Keratinocyte (primary cell): ENCODE measurements around the gene MACROH2A2. TPM values are rescaled to one million over a fixed set of nuclear protein-coding genes. Genes with fewer than 3 reads are reported as not detected.

ENCODE experiments used
- DNase-seq: peaks from one replicate; pipeline ENCODE4 v3.0.0-alpha.2; 2011; ENCODE audit warnings: low read depth, missing footprints, low spot score
- FAIRE-seq: peaks from 2 replicates; lab custom pipeline; 2011; peaks lifted over from hg19 to GRCh38; lab: Jason Lieb, UNC
- H2AFZ ChIP-seq: 2 replicates; pipeline ENCODE4 v1.6.0; 2012; ENCODE audit warnings: low read length, control low read depth, inconsistent platforms; ENCODE audit not compliant: control insufficient read depth
- H3K27ac ChIP-seq: 2 replicates; pipeline ENCODE4 v1.5.1; 2011; ENCODE audit warnings: low read length; ENCODE audit not compliant: control insufficient read depth, insufficient read depth
- H3K27me3 ChIP-seq: 3 replicates; pipeline ENCODE4 v1.6.0; 2011; ENCODE audit warnings: low read length; ENCODE audit not compliant: control insufficient read depth, insufficient read depth; ENCODE audit errors: extremely low read depth
- H3K36me3 ChIP-seq, 2 experiments: 2 replicates in 1 of 2; 3 replicates in 1 of 2; pipeline ENCODE4 v1.5.1; 2011; ENCODE audit warnings: low read length in 2 of 2, mild to moderate bottlenecking in 1 of 2; ENCODE audit not compliant: control insufficient read depth in 2 of 2, insufficient read depth in 2 of 2; ENCODE audit errors: extremely low read depth in 1 of 2
- H3K4me1 ChIP-seq: 3 replicates; pipeline ENCODE4 v1.5.1; 2011; ENCODE audit warnings: low read length; ENCODE audit not compliant: control insufficient read depth, insufficient read depth; ENCODE audit errors: extremely low read depth
- H3K4me2 ChIP-seq: 3 replicates; pipeline ENCODE4 v1.6.0; 2011; ENCODE audit warnings: low read depth, low read length; ENCODE audit not compliant: control insufficient read depth, insufficient read depth; ENCODE audit errors: extremely low read depth
- H3K4me3 ChIP-seq, 3 experiments: fragments of 200-600 bp in 1 of 3; sonication (generic) in 1 of 3; 2 replicates in 2 of 3; 3 replicates in 1 of 3; pipeline ENCODE4 v1.5.1; 2011 to 2016; ENCODE audit warnings: low read length in 3 of 3, mild to moderate bottlenecking in 3 of 3, control low read depth in 2 of 3, inconsistent platforms in 1 of 3, low read depth in 1 of 3, mixed read lengths in 1 of 3, mixed run types in 1 of 3, moderate library complexity in 1 of 3; ENCODE audit not compliant: control insufficient read depth in 2 of 3, insufficient read depth in 2 of 3; ENCODE audit errors: extremely low read depth in 1 of 3
- H3K79me2 ChIP-seq: 2 replicates; pipeline ENCODE4 v1.6.0; 2012; ENCODE audit warnings: low read length; ENCODE audit not compliant: control insufficient read depth, insufficient read depth
- H3K9ac ChIP-seq: 3 replicates; pipeline ENCODE4 v1.6.0; 2011; ENCODE audit warnings: low read length; ENCODE audit not compliant: control insufficient read depth, insufficient read depth; ENCODE audit errors: extremely low read depth
- H3K9me1 ChIP-seq: 3 replicates; pipeline ENCODE4 v1.6.0; 2011; ENCODE audit warnings: low read length; ENCODE audit not compliant: control insufficient read depth, insufficient read depth; ENCODE audit errors: extremely low read depth
- H3K9me3 ChIP-seq: 2 replicates; pipeline ENCODE4 v1.5.1; 2012; ENCODE audit warnings: low read depth, low read length; ENCODE audit not compliant: control insufficient read depth
- H4K20me1 ChIP-seq: 3 replicates; pipeline ENCODE4 v1.6.0; 2011; ENCODE audit warnings: low read length; ENCODE audit not compliant: control insufficient read depth, insufficient read depth; ENCODE audit errors: extremely low read depth
- CTCF ChIP-seq, 3 experiments: IDR thresholded peaks in 1 of 3; conservative IDR thresholded peaks in 1 of 3; optimal IDR thresholded peaks in 1 of 3; 2 replicates in 2 of 3; 3 replicates in 1 of 3; pipeline versions ENCODE3 to v1.5.1; 2011; ENCODE audit warnings: low read length in 3 of 3, mild to moderate bottlenecking in 3 of 3, moderate library complexity in 2 of 3, control low read depth in 1 of 3, inconsistent platforms in 1 of 3; ENCODE audit not compliant: insufficient read depth in 2 of 3; ENCODE audit errors: extremely low read depth in 1 of 3
- EZH2 ChIP-seq: IDR thresholded peaks from one replicate; pipeline ENCODE4 v1.6.1; 2012; ENCODE audit warnings: inconsistent platforms, mild to moderate bottlenecking, low read length, moderate library complexity
- dilution Hi-C: fragments of 300-500 bp; cut with MboI; formaldehyde crosslinking; loops from one replicate; pipeline ENCODE4 v1.7.0; 2020; ENCODE audit warnings: low sequenced_read_pairs; ENCODE audit not compliant: extremely low pct_ligation_motif_present
- polyA plus RNA-seq, 5 experiments: library from polyadenylated mRNA; depleted of rRNA in 3 of 5; stranded (reverse) in 3 of 5; stranded (forward) in 1 of 5; unstranded in 1 of 5; fragments of >200 nt; gene quantifications; 1 replicate in 1 of 5; 2 replicates in 3 of 5; 3 replicates in 1 of 5; pipeline versions ENCODE4 v1.2.1 to v1.2.3, GENCODE V29; 2011 to 2012; ENCODE audit warnings: missing spikeins in 2 of 5, low read depth in 1 of 5, low replicate concordance in 1 of 5

MACROH2A2 gene
- polyA plus RNA-seq, 1 donor (not counting 4 experiments of a cell fraction or from before 2014, with no cell fraction given) = 11.6 TPM

- Histone ChIP-seq H3K27me3 (no peaks in the 10 kb centered on the region), H3K9me1 (peaks cover 2% of the 10 kb centered on the region), H3K4me3 (no peak overlapping the region), H3K36me3 (no peaks in the 10 kb centered on the region), H3K9ac (no peak overlapping the region), H3K79me2 (no peaks in the 10 kb centered on the region), H4K20me1 (no peaks in the 10 kb centered on the region), H3K9me3 (no peaks in the 10 kb centered on the region), H3K4me2 (no peak overlapping the region), H3K4me1 (no peaks in the 10 kb centered on the region), H3K27ac (no peak overlapping the region), H2AFZ (no peak overlapping the region)
- no peak for TF ChIP-seq CTCF (optimal IDR thresholded peaks at IDR 0.05 in 1 of 3, IDR thresholded peaks at IDR 0.05 in 1 of 3, conservative IDR thresholded peaks at IDR 0.05 in 1 of 3; ENCODE audit: extremely low read depth in 1 of 3, insufficient read depth in 2 of 3, low read length in 3 of 3)
- TF ChIP-seq EZH2 = no peak
- no peak for FAIRE-seq
- no peak for DNase-seq
- dilution Hi-C loops = no loop called here
These were observed 73.4 kb downstream of the MACROH2A2 start for GRCh38 chr10:70125918-70126552.

- H3K9me3 ChIP-seq = no peaks in the 10 kb centered on the region
- H3K27ac ChIP-seq = no peak overlapping the region
- no peaks in the 10 kb centered on the region for H4K20me1 ChIP-seq
- peaks cover 2% of the 10 kb centered on the region for H3K9me1 ChIP-seq
- no peak for TF ChIP-seq EZH2
- no peak for TF ChIP-seq CTCF (optimal IDR thresholded peaks at IDR 0.05 in 1 of 3, IDR thresholded peaks at IDR 0.05 in 1 of 3, conservative IDR thresholded peaks at IDR 0.05 in 1 of 3; ENCODE audit: extremely low read depth in 1 of 3, insufficient read depth in 2 of 3, low read length in 3 of 3)
- no peak for DNase-seq
- no peak overlapping the region for H2AFZ ChIP-seq
- H3K4me1 ChIP-seq = peaks cover 3% of the 10 kb centered on the region
- no peak overlapping the region for H3K9ac ChIP-seq
- H3K4me2 ChIP-seq = no peak overlapping the region
- H3K4me3 ChIP-seq = no peak overlapping the region
- dilution Hi-C loops = no loop called here
- no peaks in the 10 kb centered on the region for H3K36me3 ChIP-seq
- no peaks in the 10 kb centered on the region for H3K27me3 ChIP-seq
- FAIRE-seq = no peak
- H3K79me2 ChIP-seq = no peaks in the 10 kb centered on the region
These were observed 74.2 kb downstream of the MACROH2A2 start for GRCh38 chr10:70126700-70127395.
